ENCODE measurements around the gene SNAPC5. TPM values are rescaled to one million over a fixed set of nuclear protein-coding genes. Genes with fewer than 3 reads are reported as not detected.

SNAPC5 gene
- total RNA-seq = 10 to 100 TPM; 27.7 to 31.4 TPM

DNA sequence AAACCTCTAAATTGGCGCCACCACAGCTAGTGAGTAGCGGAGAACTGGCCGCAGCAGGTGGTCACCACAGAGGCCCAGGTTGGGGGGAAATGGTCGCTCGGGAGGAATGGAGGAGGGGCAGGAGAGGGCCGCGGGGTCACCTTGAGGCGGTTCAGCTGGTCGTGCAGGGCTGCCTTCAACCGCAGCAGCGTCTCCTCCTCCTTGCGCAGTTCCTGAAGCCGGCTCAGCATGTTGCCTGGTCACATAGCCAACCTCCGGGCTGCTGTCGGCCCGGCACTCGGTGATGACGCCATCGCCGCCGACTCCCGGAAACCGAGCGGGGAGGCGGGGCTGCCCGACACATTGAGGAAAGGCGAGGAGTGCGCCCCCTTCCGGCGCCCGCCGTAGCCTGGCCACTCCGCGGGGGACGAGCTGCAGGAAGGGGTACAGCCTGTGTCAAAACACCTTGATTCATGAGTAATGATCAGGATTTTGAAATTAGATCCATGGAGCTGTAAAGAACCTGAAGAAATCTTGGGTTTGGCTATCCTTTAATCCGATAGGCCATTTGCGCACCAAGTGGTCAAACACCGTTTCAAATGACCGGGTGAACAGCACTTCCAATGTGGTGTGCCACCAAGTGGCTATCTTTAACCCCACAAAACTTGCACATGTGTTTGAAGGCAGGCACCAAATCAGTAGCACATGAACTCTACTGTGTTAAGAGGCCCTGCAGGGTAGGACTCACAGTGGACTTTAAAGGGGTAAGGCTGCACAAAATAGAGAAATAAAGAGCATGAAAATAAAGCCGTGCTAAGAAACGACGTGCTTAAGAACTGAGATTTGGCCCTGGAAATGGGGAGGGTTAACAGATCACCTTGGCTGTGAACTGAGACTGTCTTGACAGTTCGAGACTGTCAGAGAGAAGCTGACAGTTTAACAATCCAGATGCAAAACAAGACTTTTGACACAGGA, at the start of gene SNAPC5:
Gene SNAPC5 (minus strand): TSS at position 261 of the 954 bp plus-strand sequence. CDS start 31 bp downstream, at position 230.
- Mint-ChIP-seq H3K36me3 (ENCODE audit: low read depth) (peaks cover 87% of the 10 kb centered on the region), H3K4me3 (peak within 1 kb of the TSS; percentile 92), H3K27ac (peak within 1 kb of the TSS; percentile 92), H3K4me1 (ENCODE audit: low read depth) (peaks cover 58% of the 10 kb centered on the region), H3K9me3 (no peaks in the 10 kb centered on the region), H3K27me3 (no peaks in the 10 kb centered on the region)
- ATAC-seq = peak; percentile 85
- POLR2A ChIA-PET = interaction anchor here (0.7 to 6.1 kb wide), 24 partner anchors 8 to 1073 kb away, joined by 3 to 65 read pairs (median 4); partner anchors contain the start of genes DIS3L, MAP2K1, RAB11A and RPL4
- DNase-seq = peak; percentile 99
- TF ChIP-seq CTCF (IDR thresholded peaks at IDR 0.05) = peak; percentile 98
- CTCF ChIA-PET = interaction anchor here (0.6 to 5.1 kb wide), 27 partner anchors 8 to 608 kb away, joined by 3 to 65 read pairs (median 4); partner anchors contain the start of genes MAP2K1 and TIPIN
- intact Hi-C loops (cut with micrococcal nuclease) = loop anchor here (5.0 to 10.0 kb wide), 3 partner anchors 110 to 205 kb away; partner anchors contain the start of genes DIS3L, MAP2K1 and TIPIN

- Mint-ChIP-seq H3K4me3 (no peak overlapping the region), H3K36me3 (ENCODE audit: low read depth) (peaks cover 20% of the 10 kb centered on the region), H3K27me3 (no peaks in the 10 kb centered on the region), H3K27ac (no peak overlapping the region), H3K4me1 (ENCODE audit: low read depth) (no peaks in the 10 kb centered on the region), H3K9me3 (no peaks in the 10 kb centered on the region)
- DNase-seq = no peak
- intact Hi-C loops (cut with micrococcal nuclease) = no loop called here
- ATAC-seq = no peak
- TF ChIP-seq CTCF (IDR thresholded peaks at IDR 0.05) = no peak
- POLR2A ChIA-PET = no interaction called here
- CTCF ChIA-PET = no interaction called here
Observed at GRCh38 chr15:66545255-66545654, 47.7 kb upstream of the SNAPC5 start.

DNA sequence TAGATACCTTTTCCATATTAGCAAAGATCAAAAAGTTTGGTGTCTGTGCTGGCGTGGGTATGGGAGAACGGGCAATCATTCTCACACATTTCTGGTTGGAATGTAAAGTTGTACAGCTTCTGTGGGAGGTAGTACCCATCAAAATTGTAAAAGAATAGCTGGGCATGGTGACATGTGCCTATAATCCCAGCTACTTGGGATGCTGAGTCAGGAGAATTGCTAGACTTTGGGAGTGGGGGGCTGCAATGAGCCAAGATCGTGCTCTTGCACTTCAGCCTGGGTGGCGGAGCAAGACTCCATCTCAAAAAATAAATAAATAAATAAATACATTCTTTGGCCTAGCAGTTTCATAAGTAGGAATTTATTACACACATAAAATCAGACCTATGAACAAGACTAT, 45.3 kb upstream of the SNAPC5 start:
- intact Hi-C loops (cut with micrococcal nuclease) = no loop called here
- H3K4me3 Mint-ChIP-seq = no peak overlapping the region
- no peak overlapping the region for H3K27ac Mint-ChIP-seq
- CTCF ChIA-PET = interaction anchor here (1.4 to 1.5 kb wide), 2 partner anchors 12 to 309 kb away, joined by 3 to 5 read pairs; no protein-coding TSS in a partner anchor
- POLR2A ChIA-PET = interaction anchor here (0.7 kb wide), 1 partner anchor 91 kb away, joined by 3 read pairs; no protein-coding TSS in a partner anchor
- H3K9me3 Mint-ChIP-seq = no peaks in the 10 kb centered on the region
- ATAC-seq (no peak), DNase-seq (no peak)
- no peaks in the 10 kb centered on the region for H3K27me3 Mint-ChIP-seq
- TF ChIP-seq CTCF (IDR thresholded peaks at IDR 0.05) = no peak
- H3K36me3 Mint-ChIP-seq (ENCODE audit: low read depth) = peaks cover 34% of the 10 kb centered on the region
- H3K4me1 Mint-ChIP-seq (ENCODE audit: low read depth) = no peaks in the 10 kb centered on the region

- intact Hi-C loops (cut with micrococcal nuclease) = no loop called here
- TF ChIP-seq CTCF (IDR thresholded peaks at IDR 0.05) = no peak
- H3K4me1 Mint-ChIP-seq (ENCODE audit: low read depth) = no peaks in the 10 kb centered on the region
- ChIA-PET POLR2A (interaction anchor here (0.8 kb wide), 1 partner anchor 19 kb away, joined by 3 read pairs; no protein-coding TSS in a partner anchor), CTCF (no interaction called here)
- peaks cover 34% of the 10 kb centered on the region for H3K36me3 Mint-ChIP-seq (ENCODE audit: low read depth)
- H3K27me3 Mint-ChIP-seq = no peaks in the 10 kb centered on the region
- no peak overlapping the region for H3K27ac Mint-ChIP-seq
- H3K4me3 Mint-ChIP-seq = no peak overlapping the region
- H3K9me3 Mint-ChIP-seq = no peaks in the 10 kb centered on the region
- ATAC-seq (no peak), DNase-seq (no peak)
Observed at GRCh38 chr15:66535056-66535455, 37.5 kb upstream of the SNAPC5 start.

- no peaks in the 10 kb centered on the region for H3K27me3 Mint-ChIP-seq
- H3K4me3 Mint-ChIP-seq = no peak overlapping the region
- POLR2A ChIA-PET = interaction anchor here (1.9 kb wide), 1 partner anchor 20 kb away, joined by 7 read pairs; the partner anchor contains the start of gene ZWILCH
- no peak for DNase-seq
- no peak for ATAC-seq
- CTCF ChIA-PET = no interaction called here
- intact Hi-C loops (cut with micrococcal nuclease) = no loop called here
- peaks cover 3% of the 10 kb centered on the region for H3K4me1 Mint-ChIP-seq (ENCODE audit: low read depth)
- no peak for TF ChIP-seq CTCF (IDR thresholded peaks at IDR 0.05)
- H3K36me3 Mint-ChIP-seq (ENCODE audit: low read depth) = peaks cover 33% of the 10 kb centered on the region
- no peak overlapping the region for H3K27ac Mint-ChIP-seq
- H3K9me3 Mint-ChIP-seq = no peaks in the 10 kb centered on the region
Observed at GRCh38 chr15:66524838-66525237, 27.3 kb upstream of the SNAPC5 start.

Measured in activated CD8-positive, alpha-beta T cell treated with anti-CD3 and anti-CD28 coated beads for 36 hours (primary cell).